ES-I3 (cell line): Measurements from ENCODE around the gene ETS2.

ENCODE experiments used
- H3K36me3 ChIP-seq: 2 replicates; pipeline ENCODE4 v1.6.1; 2013; ENCODE audit warnings: mild to moderate bottlenecking, low read length, control low read depth, moderate library complexity; ENCODE audit not compliant: insufficient read depth
- H3K4me1 ChIP-seq: 2 replicates; pipeline ENCODE4 v1.6.1; 2013; ENCODE audit warnings: mild to moderate bottlenecking, control low read depth, low read length; ENCODE audit not compliant: insufficient read depth
- H3K9ac ChIP-seq: 2 replicates; pipeline ENCODE4 v1.6.1; 2013; ENCODE audit warnings: low read depth, mild to moderate bottlenecking, low read length, moderate library complexity
- H3K9me3 ChIP-seq: 2 replicates; pipeline ENCODE4 v1.6.1; 2013; ENCODE audit warnings: mild to moderate bottlenecking, low read length, moderate library complexity; ENCODE audit not compliant: control insufficient read depth, insufficient read depth

ETS2 gene

DNA sequence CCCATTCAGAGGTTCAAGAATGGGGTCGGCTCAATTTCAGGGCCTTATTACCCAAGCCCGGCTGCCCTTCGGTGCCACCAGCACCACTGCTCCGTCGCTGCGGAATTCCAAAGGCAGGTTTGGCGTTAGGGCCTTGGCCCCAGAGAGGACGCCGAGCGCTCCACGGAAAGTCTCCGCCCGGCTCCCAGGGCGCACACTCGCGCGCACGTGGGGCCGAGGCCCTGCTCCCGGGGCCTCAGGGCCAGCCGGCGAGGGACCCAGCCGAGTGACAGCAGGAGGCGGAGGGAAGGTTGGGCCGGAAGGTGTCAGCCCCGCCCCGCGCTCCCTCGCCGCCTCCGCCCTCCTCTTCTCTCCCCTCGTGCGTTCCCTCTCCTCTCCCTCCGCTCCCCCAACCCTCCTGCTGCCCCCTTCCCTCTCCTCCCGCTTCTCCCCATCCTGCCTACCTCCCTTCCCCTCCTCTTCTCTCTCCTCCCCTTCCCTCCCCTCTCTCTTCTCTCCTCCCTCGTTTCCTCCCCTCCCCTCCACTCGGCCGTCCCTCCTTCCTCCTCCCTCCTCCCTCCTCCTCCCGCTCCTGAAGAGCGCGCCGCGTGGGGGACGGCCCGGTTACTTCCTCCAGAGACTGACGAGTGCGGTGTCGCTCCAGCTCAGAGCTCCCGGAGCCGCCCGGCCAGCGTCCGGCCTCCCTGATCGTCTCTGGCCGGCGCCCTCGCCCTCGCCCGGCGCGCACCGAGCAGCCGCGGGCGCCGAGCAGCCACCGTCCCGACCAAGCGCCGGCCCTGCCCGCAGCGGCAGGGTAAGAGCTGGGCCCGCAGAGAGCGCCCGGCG lies at the start of gene ETS2:
Gene ETS2, plus strand, starts transcription at position 602 of the 825 bp plus-strand sequence. CDS start 4,106 bp downstream, outside the sequence.
- Histone ChIP-seq H3K9ac (peak within 1 kb of the TSS; percentile 86), H3K36me3 (no peaks in the 10 kb centered on the region), H3K4me1 (peaks cover 29% of the 10 kb centered on the region), H3K9me3 (no peaks in the 10 kb centered on the region)

- H3K4me1 ChIP-seq, result no peaks in the 10 kb centered on the region; the same call in 1 of the 2 replicates
- no peaks in the 10 kb centered on the region for H3K9me3 ChIP-seq
- no peaks in the 10 kb centered on the region for H3K36me3 ChIP-seq
- H3K9ac ChIP-seq, result no peak overlapping the region
Observed at GRCh38 chr21:38756746-38757145, 49.0 kb upstream of the ETS2 start.

DNA sequence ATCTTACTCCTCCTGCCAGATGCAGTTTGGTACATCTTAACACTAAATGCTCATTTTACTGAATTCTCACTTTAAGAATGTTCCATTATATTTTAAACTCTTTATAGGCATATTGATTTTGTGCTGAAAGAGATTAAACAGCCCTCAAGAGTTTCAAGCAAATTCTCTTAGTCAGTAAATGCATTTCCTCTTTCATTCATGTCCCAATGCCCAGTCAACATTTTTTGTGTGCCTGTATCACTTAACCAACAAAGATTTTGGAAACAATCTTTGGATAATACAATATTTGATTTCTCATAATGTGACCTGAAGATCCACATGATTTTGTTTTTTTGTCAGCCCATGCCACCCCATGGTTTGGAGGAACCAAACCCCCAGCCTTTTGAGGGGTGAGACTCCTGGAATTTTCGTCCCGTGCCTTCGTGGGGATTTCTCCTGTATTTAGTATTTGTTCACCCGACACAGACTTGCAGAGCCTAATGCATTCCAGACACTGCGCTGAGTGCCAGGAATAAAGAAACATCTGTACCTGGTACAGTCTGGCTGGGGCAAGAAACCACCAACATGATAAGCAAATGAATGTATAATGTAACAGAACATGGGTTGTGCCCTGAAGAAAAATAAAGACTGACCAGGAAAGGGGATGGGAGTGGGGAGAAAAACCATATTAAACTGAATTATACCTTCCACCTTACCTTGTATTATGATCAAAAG lies 47.1 kb upstream of the ETS2 start:
- H3K9ac ChIP-seq, result no peak overlapping the region
- H3K9me3 ChIP-seq, result no peaks in the 10 kb centered on the region
- H3K4me1 ChIP-seq, result no peaks in the 10 kb centered on the region; the same call in 1 of the 2 replicates

DNA sequence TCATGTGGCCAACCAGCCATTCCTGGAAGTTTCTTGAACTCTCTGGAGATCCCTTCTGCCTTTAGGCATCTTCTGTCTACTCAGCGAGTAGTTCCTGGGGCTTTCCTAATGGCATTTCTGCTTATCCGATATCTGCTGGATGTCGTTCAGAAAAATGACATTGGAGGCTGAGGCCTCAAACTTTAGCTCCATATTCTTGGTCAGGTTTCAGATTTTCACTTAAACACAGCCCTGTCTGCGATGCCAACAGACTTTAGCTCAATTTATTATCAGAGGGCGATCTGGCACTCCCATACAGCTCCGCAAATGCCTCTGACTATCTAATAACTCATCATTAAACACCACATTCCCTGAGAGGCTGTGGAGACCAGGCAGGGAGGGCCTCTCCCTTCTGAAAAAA lies 46.3 kb upstream of the ETS2 start:
- H3K9ac ChIP-seq, result no peak overlapping the region
- no peaks in the 10 kb centered on the region; the same call in 1 of the 2 replicates for H3K4me1 ChIP-seq
- H3K36me3 ChIP-seq, result no peaks in the 10 kb centered on the region
- H3K9me3 ChIP-seq, result no peaks in the 10 kb centered on the region

More for the DNA sequence above, 47.1 kb upstream of the ETS2 start:
- no peaks in the 10 kb centered on the region for H3K36me3 ChIP-seq

DNA sequence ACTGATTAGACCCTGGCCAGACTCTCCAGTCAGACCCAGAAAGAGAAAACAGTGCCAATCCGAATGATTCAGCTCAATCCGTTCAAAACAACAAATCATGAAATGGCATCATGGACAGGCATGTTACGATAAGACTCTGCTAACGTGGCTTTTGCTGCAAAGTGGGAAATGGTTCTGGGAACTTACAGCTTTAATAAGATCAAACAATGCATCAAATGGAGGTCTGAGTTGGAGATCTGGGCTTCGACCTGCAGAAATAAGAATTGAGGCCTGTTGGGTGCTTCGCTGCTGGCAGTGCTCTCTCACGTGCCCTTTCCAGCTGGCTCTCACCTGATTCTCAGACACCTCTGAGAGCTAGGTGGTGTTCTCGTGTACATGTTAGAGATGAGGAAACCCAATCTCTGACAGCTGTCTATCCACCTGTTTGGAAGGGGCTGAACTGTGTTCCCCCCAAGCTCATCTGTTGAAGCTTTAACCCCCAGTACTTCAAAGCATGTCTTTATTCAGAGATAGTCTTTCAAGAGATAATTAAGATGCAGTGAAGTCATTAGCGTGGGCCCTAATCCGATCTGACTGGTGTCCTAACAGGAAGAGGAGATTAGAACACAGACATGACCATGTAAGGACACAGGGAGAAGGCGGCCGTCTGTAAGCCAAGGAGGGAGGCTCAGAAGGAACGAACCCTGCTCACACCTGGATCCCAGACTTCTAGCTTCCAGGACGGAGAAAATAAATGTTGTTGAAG lies 45.5 kb upstream of the ETS2 start:
- H3K36me3 ChIP-seq, result no peaks in the 10 kb centered on the region
- H3K9ac ChIP-seq, result no peak overlapping the region
- no peaks in the 10 kb centered on the region; the same call in 1 of the 2 replicates for H3K4me1 ChIP-seq
- no peaks in the 10 kb centered on the region for H3K9me3 ChIP-seq

GRCh38 chr21:38760762-38761155 lies 45.0 kb upstream of the ETS2 start:
- no peaks in the 10 kb centered on the region for H3K36me3 ChIP-seq
- no peak overlapping the region for H3K9ac ChIP-seq
- H3K9me3 ChIP-seq, result no peaks in the 10 kb centered on the region
- no peaks in the 10 kb centered on the region; the same call in 1 of the 2 replicates for H3K4me1 ChIP-seq

DNA sequence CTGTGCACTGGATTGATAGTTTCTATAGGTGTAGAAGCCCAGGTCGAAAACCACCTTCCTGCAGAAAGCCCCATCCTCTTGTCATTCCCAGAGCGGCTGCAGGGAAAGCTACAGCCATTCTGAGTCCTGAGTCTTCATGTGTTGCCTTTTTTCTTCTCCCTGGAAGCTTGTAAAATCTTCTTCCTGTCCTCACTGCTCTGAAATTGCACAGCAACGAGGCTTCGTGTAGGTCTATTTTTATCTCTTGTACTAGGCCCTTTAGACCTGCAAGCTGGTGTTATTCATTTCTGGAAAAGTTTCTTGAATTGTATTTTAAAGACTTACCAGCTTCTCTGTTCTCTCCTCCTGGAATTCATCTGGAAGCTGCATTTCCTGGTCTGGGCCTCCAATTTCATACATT lies 44.2 kb upstream of the ETS2 start:
- no peaks in the 10 kb centered on the region; the same call in 1 of the 2 replicates for H3K4me1 ChIP-seq
- H3K9ac ChIP-seq, result no peak overlapping the region
- no peaks in the 10 kb centered on the region for H3K9me3 ChIP-seq
- no peaks in the 10 kb centered on the region for H3K36me3 ChIP-seq

DNA sequence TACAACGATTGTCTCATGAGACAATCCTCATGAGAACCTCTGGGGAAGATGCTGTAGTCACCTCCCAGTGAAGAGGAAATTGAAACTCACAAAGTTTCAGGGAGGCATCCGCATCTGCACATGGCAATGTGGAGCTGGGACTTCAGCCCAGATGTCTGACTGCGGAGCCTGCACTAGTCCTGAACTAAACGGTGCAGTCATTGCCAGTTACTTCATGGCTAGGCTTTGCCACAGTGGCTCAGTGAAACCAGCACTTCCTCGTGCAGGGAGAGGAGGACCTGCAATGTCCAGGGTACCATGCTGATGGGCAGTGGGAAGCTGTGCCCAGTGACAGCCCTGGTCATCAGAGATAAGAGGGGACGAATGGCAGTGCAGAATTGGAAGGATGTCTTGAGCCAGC lies 40.7 kb upstream of the ETS2 start:
- no peaks in the 10 kb centered on the region for H3K36me3 ChIP-seq

DNA sequence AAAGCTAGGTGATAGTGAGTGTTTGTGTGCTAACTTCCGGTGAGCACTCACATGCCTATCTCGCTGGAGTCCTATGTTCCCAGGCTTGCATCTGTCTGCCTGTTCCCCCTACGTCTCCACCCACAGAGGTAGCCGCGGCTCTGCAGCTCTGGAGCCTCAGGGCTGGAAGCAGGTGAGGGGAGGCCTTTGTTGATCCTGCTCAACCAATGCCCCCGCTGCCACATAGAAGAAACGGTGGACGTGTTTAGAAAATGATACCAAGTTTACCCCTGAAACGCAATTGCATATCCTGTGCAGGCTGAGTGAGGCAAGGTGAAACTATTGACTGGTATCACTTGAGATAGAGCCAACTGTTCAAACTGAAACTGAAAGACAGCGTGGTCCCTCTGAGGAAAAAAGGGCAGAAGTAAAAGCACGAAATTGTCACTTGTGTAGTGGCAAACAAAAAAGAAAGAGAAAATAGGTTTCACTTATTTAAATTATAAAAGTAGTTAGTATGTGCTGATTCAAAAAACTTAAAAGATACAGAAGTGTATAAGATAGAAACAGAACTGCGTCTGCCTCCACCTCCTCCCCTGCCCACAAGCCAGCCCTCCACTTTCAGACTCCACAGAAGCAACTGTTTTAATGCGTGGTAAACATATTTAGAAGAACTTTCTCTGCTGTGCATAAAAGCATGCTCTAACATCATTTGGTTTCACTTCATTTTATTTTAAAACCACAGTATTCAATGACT lies 38.6 kb upstream of the ETS2 start:
- Histone ChIP-seq H3K36me3 (no peaks in the 10 kb centered on the region), H3K4me1 (no peaks in the 10 kb centered on the region), H3K9me3 (no peaks in the 10 kb centered on the region), H3K9ac (no peak overlapping the region)

More for the DNA sequence above, 40.7 kb upstream of the ETS2 start:
- Histone ChIP-seq H3K4me1 (no peaks in the 10 kb centered on the region; the same call in 1 of the 2 replicates), H3K9me3 (no peaks in the 10 kb centered on the region), H3K9ac (no peak overlapping the region)

DNA sequence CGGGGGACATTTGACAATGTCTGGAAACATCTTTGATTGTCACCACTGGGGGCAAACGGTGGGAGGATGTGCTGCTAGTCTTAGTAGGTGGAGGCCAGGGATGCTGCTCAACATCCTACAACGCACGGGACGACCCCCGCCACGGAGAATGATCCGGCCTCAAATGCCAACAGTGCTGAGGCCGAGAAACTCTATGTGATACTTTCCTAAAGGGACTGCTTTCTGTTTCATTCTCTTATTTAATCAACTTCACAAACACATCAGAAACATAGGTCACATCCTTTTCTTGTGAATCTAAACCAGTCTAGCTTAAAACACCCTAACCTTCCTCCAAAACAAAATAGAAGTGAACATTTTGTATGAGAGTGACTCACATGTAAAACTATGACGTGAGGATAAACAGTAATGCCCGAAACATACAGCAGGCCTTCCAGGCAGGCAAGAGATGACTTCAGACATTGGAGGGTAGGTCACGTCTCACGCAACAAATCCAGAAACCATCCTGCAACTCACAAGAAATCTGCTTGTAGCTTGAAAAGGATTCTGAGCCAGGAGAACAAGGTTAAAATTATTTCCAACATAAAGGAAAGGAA lies 37.2 kb upstream of the ETS2 start:
- H3K4me1 ChIP-seq, result no peaks in the 10 kb centered on the region
- no peak overlapping the region for H3K9ac ChIP-seq

GRCh38 chr21:38769191-38769780 lies 36.4 kb upstream of the ETS2 start:
- Histone ChIP-seq H3K9me3 (no peaks in the 10 kb centered on the region), H3K36me3 (no peaks in the 10 kb centered on the region), H3K9ac (no peak overlapping the region), H3K4me1 (no peaks in the 10 kb centered on the region)

More for the DNA sequence above, 37.2 kb upstream of the ETS2 start:
- no peaks in the 10 kb centered on the region for H3K9me3 ChIP-seq
- no peaks in the 10 kb centered on the region for H3K36me3 ChIP-seq

GRCh38 chr21:38770660-38771059 lies 35.1 kb upstream of the ETS2 start:
- no peak overlapping the region for H3K9ac ChIP-seq
- no peaks in the 10 kb centered on the region for H3K9me3 ChIP-seq
- H3K4me1 ChIP-seq, result no peaks in the 10 kb centered on the region
- no peaks in the 10 kb centered on the region for H3K36me3 ChIP-seq

DNA sequence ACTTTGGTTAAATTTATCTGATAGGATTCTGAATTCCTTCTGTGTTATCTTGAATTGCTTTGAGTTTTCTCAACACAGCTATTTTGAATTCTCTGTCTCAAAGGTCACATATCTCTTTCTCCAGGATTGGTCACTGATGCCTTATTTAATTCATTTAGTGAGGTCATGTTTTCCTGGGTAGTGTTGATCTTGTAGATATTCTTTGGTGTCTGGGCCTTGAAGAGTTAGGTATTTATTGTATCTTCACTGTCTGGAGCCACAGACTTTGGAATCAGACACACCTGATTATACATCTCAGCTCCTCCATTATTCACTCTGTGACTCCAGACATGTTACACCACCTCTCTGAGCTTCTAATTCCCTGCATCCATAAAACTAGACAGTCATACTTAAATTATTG lies 34.2 kb upstream of the ETS2 start:
- Histone ChIP-seq H3K4me1 (no peaks in the 10 kb centered on the region), H3K9me3 (no peaks in the 10 kb centered on the region), H3K36me3 (no peaks in the 10 kb centered on the region), H3K9ac (no peak overlapping the region)
